ENCODE data around the gene ANO2.

- TF ChIP-seq CTCF (conservative IDR thresholded peaks at IDR 0.05; ENCODE audit: low read depth in 2 of 2) (no peak), ETS1 (IDR thresholded peaks at IDR 0.05) (no peak), EZH2 (IDR thresholded peaks at IDR 0.05; ENCODE audit: low read depth, unreplicated experiment) (no peak), ZNF114 (CRISPR knock-in tag; IDR thresholded peaks at IDR 0.05) (no peak), NANOG (IDR thresholded peaks at IDR 0.05; ENCODE audit: borderline replicate concordance) (no peak), POLR2AphosphoS5 (IDR thresholded peaks at IDR 0.05; ENCODE audit: low read depth) (no peak), REST (IDR thresholded peaks at IDR 0.05; ENCODE audit: unreplicated experiment) (no peak), EZH2phosphoT487 (IDR thresholded peaks at IDR 0.05; ENCODE audit: unreplicated experiment) (no peak), STAT1 (IDR thresholded peaks at IDR 0.05; ENCODE audit: unreplicated experiment) (no peak), CREB1 (CRISPR knock-in tag; IDR thresholded peaks at IDR 0.05; ENCODE audit: low read depth) (no peak)
These were observed 76.3 kb downstream of the ANO2 start for GRCh38 chr12:5868625-5869295.

All from GM23338 (cell line).